ENCODE data around the gene RUSC1.
"Not testable (repeated sequence)": the region's sequence is repeated elsewhere in the genome, so short reads cannot be mapped to it uniquely, and the experiment has no call there.

Gene RUSC1

GRCh38 chr1:155324037-155324716 is 3.5 kb downstream of the RUSC1 start:
- peak; percentile 45 to 96 (median 88) for DNase-seq

- peak in 5 of 14 donors; percentile 17 to 69 (median 54) for DNase-seq
Observed at GRCh38 chr1:155324717-155325602, 4.3 kb downstream of the RUSC1 start.

- DNase-seq, result no peak
Observed at GRCh38 chr1:155325603-155325893, 4.9 kb downstream of the RUSC1 start.

- DNase-seq, result no peak
Observed at GRCh38 chr1:155326020-155326526, 5.4 kb downstream of the RUSC1 start.

- DNase-seq, result no peak
Observed at GRCh38 chr1:155326631-155327037, 5.9 kb downstream of the RUSC1 start.

- no peak for DNase-seq
Observed at GRCh38 chr1:155327981-155328380, 7.3 kb downstream of the RUSC1 start.

- DNase-seq, result not testable (repeated sequence)
Observed at GRCh38 chr1:155328856-155329255, 8.2 kb downstream of the RUSC1 start.

GRCh38 chr1:155329980-155330598 is 9.4 kb downstream of the RUSC1 start:
- no peak for DNase-seq

- DNase-seq, result no peak
Observed at GRCh38 chr1:155334962-155335361, 14.3 kb downstream of the RUSC1 start.

- no peak for DNase-seq
Observed at GRCh38 chr1:155339515-155340097, 18.9 kb downstream of the RUSC1 start.

GRCh38 chr1:155342842-155343241 is 22.1 kb downstream of the RUSC1 start:
- no peak for DNase-seq

GRCh38 chr1:155352631-155353030 is 31.9 kb downstream of the RUSC1 start:
- no peak for DNase-seq

GRCh38 chr1:155360051-155360450 is 39.4 kb downstream of the RUSC1 start:
- DNase-seq, result no peak

- DNase-seq, result no peak
Observed at GRCh38 chr1:155379180-155379579, 58.5 kb downstream of the RUSC1 start.

- DNase-seq, result peak in 1 of 14 donors; percentile 67
Observed at GRCh38 chr1:155379631-155380090, 59.0 kb downstream of the RUSC1 start.
